ENCODE results near the gene PCCA.
A peak's percentile ranks its signal among the peaks of the same experiment; 100 is the strongest.

PCCA gene

DNA sequence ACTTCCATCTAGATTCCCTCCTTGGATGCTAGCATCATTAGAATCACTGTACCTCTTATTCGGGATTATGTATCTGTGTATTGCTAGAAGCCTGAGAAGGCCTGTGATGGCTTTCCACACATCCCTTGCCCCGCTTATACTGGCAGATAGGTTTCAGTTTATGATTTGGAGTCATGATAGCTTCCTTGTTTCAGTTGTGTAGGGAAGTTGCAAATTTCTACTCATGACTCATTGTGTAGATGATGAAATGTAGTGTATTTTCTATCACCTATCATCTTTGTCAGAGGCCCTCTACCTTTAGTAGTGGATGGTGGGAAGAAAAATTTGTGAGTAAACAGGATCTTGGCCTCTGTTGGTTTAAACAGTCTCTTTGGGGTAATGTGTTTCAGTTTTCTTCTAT is 334.5 kb downstream of the PCCA start:
- ATAC-seq (no peak), DNase-seq (no peak)

DNA sequence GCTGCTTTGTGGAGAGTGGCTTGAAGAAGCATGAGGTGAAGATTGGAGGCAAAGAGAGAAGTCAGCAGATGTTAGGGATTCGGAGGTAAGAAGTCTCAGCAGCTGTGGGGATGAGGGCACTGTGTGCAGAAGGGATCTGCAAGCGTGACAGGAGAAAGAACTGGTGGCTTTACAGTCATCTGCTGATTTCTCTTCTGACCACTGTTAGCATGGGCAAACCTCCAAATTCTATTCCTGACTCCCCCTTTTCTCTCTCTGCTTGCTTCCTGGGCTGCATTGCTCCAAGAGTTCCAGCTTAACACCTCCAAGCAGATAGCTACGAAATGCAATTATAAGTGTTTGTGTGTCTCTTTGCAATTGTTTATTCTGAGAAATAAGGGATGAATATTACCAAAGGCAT is 340.1 kb downstream of the PCCA start:
- DNase-seq: no peak
- ATAC-seq: no peak

DNA sequence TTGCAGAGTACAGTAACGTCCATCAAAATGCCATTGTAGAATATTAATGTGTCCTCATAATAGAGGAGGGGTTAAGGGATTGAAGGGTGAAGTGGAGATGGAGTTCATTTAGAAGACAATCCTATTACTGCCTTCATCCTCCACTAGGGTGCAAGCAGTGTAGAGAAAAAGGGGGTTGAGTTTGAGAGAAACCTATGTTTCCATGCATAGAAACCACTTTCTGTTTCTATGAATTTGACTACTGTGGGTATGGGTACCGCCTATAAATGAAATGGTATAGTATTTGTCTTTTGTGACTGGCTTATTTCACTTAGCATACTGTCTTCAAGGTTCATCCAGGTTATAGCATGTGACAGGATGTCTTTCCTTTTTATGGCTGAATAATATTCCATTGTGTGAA is 343.7 kb downstream of the PCCA start:
- no peak for ATAC-seq
- DNase-seq: no peak

DNA sequence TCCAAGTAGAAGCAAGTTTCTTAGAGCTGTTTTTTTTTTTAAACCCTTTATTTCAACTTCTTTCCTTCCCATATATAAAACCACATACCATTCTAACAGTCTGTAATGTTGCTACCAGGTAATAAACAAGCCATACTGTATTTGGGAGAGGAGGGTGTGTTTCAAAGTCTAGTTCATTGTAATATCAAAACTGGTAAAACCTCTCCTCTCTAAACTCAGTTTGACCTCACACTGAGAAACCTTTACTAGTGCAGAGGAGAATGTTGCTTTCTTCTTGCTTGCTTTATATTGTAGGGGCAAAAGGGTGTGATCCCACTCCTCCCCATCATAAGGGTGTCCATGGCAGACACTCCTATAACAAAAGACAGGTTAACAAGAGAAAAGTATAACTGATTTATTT is 344.6 kb downstream of the PCCA start:
- ATAC-seq: no peak
- no peak for DNase-seq

DNA sequence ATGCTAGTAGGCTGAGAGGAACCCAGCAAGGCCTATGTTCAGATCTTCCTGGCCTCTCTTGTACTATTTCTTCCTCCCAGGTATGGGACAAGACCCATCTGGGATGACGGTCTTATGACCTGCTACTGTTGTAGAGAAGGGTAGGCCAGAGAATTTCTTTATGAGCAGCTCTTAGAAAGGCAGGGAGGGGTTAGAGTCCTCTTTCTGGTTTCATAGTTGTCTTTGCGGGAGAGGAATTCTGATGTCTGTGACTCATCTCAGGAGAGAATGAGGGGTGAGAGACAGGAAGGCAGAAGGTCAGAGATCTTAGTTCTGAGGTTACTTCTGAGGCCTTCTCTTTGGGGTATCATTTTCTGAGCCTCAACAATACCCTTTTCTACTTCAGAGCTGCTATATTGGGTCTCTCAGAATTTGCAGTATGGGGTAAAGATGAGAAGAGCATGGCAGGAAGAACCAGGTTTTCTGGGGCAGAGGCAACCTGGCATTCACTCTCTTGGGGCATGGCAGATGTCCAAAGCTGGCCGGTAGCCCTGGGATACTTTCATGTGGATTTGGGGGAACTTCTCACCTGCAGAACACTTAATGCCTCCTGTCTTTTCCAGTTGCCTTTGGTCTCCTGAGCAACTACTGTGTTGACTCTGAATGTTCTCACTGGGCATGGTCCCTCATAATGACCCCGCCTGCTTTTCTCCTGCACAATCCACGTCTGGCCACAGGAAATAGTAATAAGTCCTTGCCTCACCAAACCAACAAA is 345.3 kb downstream of the PCCA start:
- DNase-seq (no peak), ATAC-seq (peak; percentile 46)

DNA sequence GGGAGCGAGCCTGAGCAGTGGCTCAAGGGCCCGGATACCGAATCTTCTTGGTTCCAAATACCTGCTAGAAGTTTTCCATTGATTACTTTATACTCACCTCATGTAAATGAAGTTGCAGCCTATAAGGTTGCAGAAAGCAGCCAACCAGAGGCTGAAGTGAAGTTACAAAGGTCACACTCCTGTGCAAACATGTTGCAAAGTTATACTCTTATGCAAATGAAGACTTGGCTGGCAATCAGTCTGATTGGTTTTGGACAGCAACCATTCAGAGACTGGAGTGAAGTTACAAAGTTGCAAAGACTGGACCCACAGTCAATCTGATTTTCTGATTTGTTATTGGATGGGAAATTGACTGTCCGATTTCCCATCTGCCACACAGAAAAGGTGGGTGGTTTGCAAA is 347.2 kb downstream of the PCCA start:
- no peak for DNase-seq
- no peak for ATAC-seq

DNA sequence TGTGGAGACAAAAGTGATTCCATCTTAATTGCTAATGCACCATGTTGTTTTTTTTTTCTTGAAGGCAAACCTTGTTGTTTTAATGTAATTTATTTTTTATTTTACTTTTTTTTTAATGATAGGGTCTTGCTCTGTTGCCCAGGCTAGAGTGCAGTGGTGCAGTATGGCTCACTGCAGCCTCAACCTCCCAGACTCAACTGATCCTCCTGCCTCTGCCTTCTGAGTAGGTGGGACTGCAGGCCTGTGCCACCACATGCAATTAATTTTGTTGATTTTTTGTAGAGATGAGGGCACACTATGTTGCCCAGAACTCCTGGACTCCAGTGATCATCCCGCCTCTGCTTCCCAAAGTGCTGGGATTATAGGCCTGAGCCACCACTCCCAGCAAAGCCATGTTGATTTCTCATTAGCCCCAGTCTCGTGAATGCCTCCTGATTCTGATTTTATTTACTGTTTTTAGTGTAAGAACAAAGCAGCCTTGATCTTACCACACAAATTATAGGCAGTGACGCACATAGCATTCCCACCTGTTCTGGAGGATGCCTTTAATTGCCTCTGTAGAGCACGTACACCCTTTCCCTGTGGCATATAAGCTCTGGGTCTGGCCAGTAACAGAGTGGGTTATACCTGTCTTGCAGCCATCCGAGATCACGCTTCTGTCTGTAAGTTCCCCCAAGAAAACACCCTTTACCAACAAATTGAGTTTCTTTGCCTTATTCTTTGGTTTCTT is 349.3 kb downstream of the PCCA start:
- DNase-seq: no peak
- ATAC-seq: no peak

DNA sequence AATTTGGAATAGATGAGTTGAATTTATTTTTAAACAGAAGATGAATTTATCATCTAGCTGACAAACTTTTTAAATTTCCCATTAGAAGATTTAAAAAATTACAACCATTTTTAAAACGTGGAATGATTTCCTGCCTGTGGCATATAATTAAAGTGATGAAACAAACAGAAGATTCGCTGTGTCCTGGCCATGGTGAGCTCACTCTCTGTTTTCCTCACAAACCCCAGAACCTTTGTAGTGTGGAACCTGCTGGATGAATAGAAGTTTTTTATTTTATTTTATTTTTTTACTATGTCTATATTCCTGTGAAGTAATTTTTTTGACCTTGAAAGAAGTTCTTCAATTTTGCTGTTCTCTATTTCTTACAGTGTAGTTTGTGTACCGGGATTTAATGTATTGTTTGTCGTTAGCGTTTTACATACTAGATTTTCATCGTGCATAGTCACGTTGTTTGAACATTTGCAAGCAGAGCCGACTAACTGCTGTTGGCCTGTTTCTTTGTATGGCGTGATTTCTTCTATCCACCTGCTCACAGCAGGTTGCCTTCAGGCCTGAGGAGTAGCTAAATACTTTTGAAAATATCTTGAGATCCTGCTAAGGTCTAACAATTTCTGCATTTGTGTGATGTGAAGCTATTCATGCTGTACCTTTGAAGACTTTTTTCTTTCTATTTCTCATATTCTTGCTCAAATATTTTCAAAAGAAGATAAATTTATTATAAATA is 350.5 kb downstream of the PCCA start:
- no peak for DNase-seq
- no peak for ATAC-seq

DNA sequence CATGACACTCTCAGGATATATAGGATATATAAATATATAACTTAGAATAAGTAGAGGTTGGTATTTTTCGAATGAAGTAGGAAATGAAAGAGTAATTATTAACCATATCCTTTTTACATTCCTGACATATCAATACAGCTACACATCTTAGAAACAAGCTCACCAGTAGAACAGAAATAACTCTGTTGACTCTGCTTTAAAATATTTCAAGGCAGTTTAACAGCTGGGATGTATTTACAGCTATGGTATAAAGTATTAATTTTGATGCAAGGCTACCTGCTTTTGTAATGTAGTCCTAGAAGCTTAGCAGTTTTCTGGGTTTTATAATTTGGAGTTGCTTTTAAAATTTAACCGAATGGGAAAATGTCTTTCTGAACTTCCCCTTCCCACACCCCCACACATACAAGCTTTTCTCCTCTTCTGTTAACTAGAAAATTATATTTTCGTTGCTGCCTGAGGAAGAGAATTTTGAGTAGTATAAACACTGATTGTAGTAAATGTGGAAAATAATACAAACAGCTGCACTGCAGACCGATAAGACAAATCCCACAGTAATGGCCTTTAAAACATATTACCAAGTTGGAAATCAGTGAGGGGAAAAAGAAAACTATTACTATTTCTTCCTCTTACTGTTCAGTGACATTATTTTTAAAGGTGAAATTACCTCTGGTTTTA is 352.0 kb downstream of the PCCA start:
- no peak for ATAC-seq
- no peak for DNase-seq

DNA sequence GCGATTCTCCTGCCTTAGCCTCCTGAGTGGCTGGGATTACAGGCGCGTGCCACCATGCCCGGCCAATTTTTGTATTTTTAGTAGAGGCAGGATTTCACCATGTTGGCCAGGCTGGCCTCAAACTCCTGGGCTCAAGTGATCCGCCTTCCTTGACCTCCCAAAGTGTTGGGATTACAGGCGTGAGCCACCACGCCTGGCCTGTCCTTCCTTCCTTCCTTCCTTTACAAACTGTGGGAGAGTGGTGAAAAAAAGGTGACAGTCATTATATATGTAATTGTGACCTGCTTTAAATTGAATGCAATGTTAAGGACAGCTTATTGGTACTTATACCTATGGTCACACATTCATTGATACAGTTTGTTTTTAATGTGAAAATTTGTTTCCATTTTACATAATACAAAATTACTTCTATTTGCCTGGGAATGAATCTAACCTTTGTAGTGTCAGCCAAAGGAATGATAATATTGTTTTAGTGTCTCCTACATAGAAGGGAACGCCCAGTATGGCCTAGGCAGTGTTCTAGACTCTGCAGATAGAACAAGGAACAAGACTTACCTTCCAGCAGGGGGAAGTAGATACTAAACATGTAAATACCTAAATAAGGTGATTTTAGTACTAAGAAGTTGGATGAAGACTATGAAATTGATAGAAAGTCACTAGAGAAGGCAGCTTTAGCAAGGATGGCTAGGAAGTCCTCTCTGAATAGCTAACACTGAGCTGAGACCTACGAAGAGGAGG is 353.4 kb downstream of the PCCA start:
- DNase-seq (no peak), ATAC-seq (no peak)

DNA sequence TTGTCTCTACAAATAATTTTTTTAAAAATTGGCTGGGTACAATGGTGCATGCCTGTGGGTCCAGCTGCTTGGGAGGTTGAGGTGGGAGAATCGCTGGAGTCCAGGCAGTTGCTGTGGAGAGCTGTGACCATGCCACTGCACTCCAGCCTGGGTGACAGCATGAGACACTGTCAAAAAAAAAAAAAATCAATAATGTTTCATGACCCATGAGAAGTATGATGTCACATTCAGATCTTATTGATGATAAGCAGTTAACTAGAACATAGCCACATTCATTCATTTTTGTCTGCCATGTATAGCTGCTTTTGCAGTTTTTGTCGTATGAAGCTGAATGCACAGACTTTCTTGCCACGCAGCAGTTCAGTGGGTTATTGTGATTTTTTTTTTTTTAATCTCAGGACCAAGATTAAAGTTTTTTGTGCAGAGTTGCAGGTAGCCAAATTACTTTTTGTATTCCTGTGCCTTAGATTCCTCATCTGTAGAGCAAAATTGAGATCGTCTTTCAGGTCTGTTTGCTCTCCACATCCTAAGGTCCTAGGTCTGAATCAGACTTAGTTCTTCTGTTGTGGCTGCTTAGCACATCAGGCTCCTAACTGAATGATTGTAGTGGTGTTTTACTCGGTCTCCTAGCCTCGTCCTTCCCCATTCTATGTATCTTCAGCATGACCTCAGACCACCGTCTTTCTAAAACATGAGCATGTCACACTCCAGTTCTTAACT is 354.5 kb downstream of the PCCA start:
- DNase-seq: no peak
- ATAC-seq: no peak

DNA sequence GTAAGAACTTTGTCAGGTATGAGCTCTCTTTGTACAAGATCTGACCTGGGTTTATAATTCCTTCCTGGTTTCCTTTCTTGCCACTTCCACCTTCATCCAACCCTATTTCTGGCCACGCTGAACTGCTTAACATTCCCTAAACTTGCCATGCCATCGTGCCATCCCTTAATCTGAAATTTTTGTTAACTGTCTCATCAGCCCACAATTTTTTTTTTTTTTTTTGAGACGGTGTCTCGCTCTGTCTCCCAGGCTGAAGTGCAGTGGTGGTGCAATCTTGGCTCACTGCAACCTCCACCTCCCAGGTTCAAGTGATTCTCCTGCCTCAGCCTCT is 355.1 kb downstream of the PCCA start:
- no peak for ATAC-seq
- no peak for DNase-seq

DNA sequence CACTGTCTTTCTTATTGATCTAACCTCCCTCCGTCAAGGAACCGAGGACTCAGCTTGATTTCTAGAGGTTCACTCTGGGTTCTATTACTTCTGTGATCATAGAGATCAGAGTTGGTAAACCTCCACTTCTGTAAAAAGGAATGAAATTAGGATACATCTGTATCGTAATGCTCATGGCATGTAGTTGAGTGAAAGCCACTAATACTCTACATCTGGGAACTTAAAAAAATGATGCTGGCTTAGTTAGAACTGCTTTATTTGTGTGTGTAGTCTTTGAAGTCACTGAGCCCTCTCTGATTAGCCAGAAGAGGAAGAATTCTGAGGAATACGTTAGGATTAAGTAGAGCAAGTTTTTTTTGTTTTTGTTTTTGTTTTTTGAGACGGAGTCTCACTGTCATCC is 358.9 kb downstream of the PCCA start:
- ATAC-seq (no peak), DNase-seq (no peak)

DNA sequence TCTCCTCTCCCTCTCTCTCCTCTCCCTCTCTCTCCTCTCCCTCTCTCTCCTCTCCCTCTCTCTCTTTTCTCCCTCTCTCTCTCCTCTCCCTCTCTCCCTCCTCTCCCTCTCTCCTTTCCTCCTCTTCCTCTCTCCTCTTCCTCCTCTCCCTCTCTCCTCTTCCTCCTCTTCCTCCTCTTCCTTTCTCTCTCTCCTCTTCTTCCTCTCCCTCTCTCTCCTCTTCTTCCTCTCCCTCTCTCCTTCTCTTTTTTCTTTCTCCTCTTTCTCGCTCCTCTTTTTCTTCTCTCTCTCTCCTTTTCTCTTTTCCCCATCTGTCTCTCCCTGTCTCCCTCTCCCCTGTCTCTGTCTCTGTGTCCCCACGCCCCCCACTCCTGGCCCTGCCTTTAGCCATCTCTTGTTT is 363.0 kb downstream of the PCCA start:
- no peak for DNase-seq
- no peak for ATAC-seq

DNA sequence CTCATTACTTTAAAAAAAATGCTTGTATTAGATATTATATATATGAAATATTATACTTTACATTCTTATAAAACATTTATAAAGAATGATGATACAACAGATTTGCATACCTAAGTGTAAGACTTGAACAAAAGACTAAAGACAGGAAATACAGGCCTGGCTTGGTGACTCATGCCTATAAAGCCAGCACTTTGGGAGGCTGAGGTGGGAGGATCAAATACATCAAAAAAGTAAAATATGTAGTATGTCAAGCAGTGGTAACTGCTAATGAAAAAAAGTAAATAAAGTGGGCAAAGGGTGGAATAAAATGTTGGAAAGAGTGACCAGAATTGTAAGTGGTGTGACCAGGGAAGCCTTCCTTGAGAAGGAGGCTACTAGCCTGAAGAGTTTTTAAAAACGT is 366.0 kb downstream of the PCCA start:
- DNase-seq (no peak), ATAC-seq (peak; percentile 55)

DNA sequence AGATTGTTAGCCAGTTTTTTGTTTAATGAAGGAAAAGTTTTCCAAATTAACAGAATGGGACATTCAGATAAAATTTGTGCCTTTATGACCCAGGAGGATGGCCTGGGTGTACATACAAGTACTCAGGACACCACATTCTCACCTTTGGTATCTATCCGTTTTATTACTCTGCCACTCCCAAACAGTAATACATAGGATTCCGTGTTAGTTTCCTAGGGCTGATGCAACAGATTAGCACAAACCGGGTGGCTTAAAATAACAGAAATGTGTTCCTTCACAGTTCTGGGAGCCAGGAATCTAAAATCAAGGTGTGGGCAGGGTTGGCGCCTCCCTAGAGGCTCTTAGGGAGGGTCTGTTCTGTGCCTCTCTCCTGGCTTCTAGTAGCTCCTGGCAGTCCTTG is 369.8 kb downstream of the PCCA start:
- ATAC-seq (no peak), DNase-seq (no peak)

DNA sequence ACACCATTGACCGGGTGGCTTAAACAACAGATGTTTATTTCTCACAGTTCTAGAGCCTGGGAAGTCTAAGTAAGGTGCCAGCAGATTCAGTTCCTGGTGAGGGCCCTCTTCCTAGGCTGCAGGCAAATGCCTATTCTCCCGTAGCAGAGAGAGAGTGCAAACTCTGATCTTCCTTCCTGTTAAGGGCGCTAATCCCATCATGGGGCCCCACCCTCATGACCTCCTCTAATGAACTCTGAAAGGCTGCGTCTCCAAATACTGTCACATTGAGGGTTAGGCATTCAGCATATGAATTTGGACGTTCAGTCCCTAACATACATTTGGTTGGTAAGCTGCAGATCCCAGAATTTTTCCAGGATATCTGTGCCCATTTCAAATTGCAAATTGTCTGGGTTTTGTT is 370.9 kb downstream of the PCCA start:
- no peak for ATAC-seq
- no peak for DNase-seq

DNA sequence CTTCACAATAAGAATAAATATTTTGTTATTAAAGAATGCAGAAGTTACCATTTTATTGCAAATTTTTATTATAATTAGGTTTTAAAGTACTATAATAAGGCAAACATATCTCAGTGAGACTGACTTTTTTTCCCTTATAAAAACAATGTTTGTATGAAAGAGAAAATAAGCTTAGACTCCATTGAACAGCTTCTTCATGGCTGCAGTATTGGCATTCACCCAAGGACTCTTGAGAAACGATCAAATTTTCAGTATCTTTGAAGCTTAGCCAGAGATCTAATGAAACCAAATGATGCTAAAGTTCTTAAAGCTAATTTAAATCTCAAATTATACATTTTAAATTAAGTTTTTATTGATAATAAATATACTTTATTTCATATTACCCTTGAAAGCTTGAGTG is 371.4 kb downstream of the PCCA start:
- no peak for DNase-seq

DNA sequence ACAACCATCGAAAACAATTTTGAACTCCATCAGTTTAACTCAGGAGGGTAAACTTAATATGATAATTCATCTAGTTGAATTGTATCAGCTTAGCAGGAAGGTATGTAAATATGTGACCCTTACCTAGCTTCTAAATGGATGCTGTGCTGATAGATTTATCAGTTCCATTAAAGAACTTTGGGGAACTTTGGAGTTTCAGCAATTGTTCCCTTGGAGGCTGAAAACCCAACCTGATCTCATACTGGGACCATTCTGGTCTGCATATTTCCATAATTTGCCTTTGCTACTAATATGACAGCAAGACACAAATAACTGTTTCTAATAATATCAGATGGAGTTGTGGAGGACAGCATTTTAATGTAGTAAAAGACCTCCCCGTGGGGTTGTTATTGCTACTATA is 371.9 kb downstream of the PCCA start:
- no peak for DNase-seq
- ATAC-seq: no peak

More for the DNA sequence above, 371.4 kb downstream of the PCCA start:
- no peak for ATAC-seq

DNA sequence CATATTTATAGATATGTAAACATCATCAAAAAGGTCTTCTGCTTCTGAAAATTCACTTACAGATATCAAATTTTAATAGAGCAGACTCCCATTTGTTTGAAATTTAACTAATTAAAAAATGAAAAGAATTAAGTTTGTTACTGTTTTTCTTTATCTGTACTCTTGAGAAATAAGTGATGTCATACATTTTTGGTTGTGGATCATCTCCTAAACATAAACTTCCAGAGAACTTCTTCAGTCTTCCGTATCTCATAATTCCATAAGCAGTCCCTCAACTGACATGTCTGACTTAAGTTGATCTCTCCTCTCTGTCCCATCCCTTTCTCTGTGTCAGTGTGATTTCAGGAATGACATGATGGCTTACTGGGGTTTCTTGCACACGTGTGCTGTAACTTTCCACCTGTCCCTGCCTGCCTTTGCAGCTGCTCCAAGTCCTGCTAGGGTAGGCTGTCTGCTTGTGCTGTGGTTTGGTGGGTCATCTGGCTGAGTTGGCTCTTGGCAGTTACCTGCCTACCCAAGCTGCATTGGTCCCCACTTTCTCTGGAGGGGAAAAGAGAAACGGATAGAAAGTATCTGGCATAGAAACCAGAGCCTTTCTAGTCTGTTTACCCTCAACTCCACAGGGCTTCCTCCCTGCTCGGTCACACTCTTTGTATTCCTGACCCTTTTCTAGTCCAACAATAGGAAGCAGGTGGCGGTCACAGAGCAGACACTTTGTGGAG is 372.6 kb downstream of the PCCA start:
- ATAC-seq (no peak), DNase-seq (no peak)

DNA sequence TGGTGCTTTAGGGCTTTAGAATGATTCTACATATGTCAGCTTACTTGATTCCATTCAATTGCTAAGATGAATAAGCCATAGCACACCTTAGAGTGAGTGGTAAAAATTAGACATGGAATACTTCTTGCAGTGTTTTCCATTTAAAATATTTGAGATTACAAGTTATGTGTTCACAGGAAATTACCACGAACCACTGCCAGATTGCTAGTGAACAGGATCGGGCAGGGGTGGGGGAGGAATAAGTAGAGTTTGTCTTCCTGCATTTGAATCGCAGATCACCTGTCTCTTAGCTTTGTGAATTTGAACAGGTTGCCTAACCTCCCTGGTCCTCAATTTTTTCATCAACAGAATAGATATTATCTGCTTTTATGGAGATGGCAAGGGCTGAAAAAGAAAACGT is 375.1 kb downstream of the PCCA start:
- DNase-seq: no peak
- ATAC-seq: no peak
